ENCODE measurements around the gene MRPS12. TPM values are rescaled to one million over a fixed set of nuclear protein-coding genes. Genes with fewer than 3 reads are reported as not detected.

MRPS12 gene
- total RNA-seq, 1 experiment from 2014 or later, result 82.5 TPM

DNA sequence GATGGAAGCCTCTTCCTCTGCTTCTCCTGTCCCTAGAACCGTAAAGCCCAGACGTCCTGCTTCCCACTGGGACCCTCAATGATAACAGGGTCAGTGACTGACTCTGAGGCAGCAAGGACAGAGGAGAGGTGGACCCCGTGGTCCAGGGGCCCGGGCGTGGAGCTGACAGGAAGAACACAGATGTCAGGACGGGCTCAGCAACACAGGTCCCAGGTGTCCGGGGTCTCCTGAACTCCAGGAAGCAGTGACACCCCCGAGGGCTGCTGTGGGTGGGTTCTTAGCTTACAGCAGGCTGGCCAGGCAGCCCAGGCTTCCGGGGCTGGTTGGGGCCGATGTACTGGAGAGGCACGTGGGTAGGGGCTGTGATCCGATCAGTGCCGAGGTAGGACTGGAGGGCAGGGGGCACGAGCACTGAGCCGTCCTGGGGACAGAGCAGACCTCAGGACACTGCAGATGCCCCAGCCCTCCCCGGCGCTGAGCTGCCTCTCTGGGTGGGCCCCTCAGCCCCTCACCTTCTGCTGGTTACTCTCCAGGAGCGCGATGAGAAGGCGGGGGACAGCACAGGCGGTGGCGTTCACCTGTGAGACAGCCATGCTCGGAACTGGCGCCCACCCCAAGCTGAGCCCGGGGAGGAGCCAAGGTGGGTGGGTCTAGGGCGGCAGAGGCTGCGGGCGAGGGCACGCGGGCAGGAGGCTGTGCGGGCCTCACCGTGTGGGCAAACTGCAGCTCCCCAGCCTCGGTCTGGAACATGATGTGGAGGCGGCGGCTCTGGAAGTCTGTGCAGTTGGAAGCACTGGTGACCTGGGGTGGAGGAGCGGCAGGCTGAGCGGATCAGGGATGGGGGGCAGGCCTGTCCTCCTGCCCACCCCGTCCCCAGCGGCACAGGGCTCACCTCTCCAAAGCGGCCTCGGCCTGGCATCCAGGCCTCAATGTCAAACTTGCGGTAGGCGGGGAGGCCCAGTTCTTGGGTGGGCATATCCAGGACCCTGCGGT lies 15.1 kb upstream of the MRPS12 start:
- H3K36me3 ChIP-seq (ENCODE audit: control insufficient read depth, insufficient read depth, low read length), result no peaks in the 10 kb centered on the region; the same call in 1 of the 2 replicates
- CTCF ChIA-PET, result no interaction called here
- no peak overlapping the region for H3K4me3 ChIP-seq (ENCODE audit: low read depth, low read length)
- intact Hi-C loops (cut with micrococcal nuclease; ENCODE audit: unreplicated experiment), result no loop called here
- Mint-ChIP-seq H3K4me1 (ENCODE audit: low read depth, unreplicated experiment) (no peaks in the 10 kb centered on the region), H3K36me3 (ENCODE audit: insufficient read depth, unreplicated experiment) (peaks cover 25% of the 10 kb centered on the region), H3K9me3 (ENCODE audit: unreplicated experiment) (no peaks in the 10 kb centered on the region), H3K27me3 (ENCODE audit: insufficient read depth, unreplicated experiment) (no peaks in the 10 kb centered on the region), H3K27ac (ENCODE audit: unreplicated experiment) (peak overlapping the region; percentile 37), H3K4me3 (ENCODE audit: unreplicated experiment) (no peak overlapping the region)
- TSS peak; percentile 24 for BruUV-seq (replicated peaks)
- TF ChIP-seq, protein P1, sequence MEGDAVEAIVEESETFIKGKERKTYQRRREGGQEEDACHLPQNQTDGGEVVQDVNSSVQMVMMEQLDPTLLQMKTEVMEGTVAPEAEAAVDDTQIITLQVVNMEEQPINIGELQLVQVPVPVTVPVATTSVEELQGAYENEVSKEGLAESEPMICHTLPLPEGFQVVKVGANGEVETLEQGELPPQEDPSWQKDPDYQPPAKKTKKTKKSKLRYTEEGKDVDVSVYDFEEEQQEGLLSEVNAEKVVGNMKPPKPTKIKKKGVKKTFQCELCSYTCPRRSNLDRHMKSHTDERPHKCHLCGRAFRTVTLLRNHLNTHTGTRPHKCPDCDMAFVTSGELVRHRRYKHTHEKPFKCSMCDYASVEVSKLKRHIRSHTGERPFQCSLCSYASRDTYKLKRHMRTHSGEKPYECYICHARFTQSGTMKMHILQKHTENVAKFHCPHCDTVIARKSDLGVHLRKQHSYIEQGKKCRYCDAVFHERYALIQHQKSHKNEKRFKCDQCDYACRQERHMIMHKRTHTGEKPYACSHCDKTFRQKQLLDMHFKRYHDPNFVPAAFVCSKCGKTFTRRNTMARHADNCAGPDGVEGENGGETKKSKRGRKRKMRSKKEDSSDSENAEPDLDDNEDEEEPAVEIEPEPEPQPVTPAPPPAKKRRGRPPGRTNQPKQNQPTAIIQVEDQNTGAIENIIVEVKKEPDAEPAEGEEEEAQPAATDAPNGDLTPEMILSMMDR (IDR thresholded peaks at IDR 0.05; ENCODE audit: insufficient read depth in 1 of 2, low read depth in 1 of 2, low read length in 1 of 2, severe bottlenecking in 1 of 2, unreplicated experiment in 1 of 2), result no peak
- no peaks in the 10 kb centered on the region for H3K9me3 ChIP-seq
- no peak for DNase-seq
- POLR2A ChIA-PET, result no interaction called here
- no peaks in the 10 kb centered on the region for H3K27me3 ChIP-seq (replicated peaks; ENCODE audit: control insufficient read depth, insufficient read depth, low read length)
- no peaks in the 10 kb centered on the region for H3K4me1 ChIP-seq

DNA sequence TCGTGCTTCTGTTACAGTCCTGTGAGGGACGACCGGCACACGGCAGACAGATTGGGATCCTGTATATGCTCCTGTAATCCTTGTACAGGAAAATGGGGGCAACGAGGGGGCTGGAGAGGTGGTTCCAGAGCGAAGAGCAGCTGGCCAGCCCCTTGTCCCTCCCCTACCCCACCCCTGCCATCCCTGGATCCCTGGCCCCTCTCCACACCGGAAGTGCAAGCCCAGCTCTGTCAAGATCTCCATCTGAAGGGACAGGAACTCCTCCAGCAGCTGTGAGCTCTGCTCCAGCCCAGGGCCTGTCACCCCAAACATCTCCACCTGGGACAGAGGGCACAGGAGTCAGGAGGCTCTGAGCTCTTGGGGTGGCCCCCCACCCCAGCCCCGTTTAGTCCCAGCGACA lies 13.2 kb upstream of the MRPS12 start:
- no peaks in the 10 kb centered on the region for H3K27me3 Mint-ChIP-seq (ENCODE audit: insufficient read depth, unreplicated experiment)
- POLR2A ChIA-PET, result interaction anchor here (0.6 kb wide), 1 partner anchor 264 kb away, joined by 3 read pairs; no protein-coding TSS in a partner anchor
- TF ChIP-seq, protein P1 (IDR thresholded peaks at IDR 0.05; ENCODE audit: insufficient read depth in 1 of 2, low read depth in 1 of 2, low read length in 1 of 2, severe bottlenecking in 1 of 2, unreplicated experiment in 1 of 2), result no peak
- CTCF ChIA-PET, result interaction anchor here (0.7 kb wide), 1 partner anchor 13 kb away, joined by 3 read pairs; the partner anchor contains the start of genes MRPS12 and SARS2
- H3K4me3 ChIP-seq (ENCODE audit: low read depth, low read length), result no peak overlapping the region
- no peak for DNase-seq
- no peaks in the 10 kb centered on the region for H3K9me3 ChIP-seq
- H3K27me3 ChIP-seq (replicated peaks; ENCODE audit: control insufficient read depth, insufficient read depth, low read length), result no peaks in the 10 kb centered on the region
- no peaks in the 10 kb centered on the region; the same call in 1 of the 2 replicates for H3K36me3 ChIP-seq (ENCODE audit: control insufficient read depth, insufficient read depth, low read length)
- no TSS peak for BruUV-seq (replicated peaks)
- H3K36me3 Mint-ChIP-seq (ENCODE audit: insufficient read depth, unreplicated experiment), result peaks cover 33% of the 10 kb centered on the region
- no peaks in the 10 kb centered on the region for H3K4me1 ChIP-seq
- H3K4me1 Mint-ChIP-seq (ENCODE audit: low read depth, unreplicated experiment), result no peaks in the 10 kb centered on the region
- no peak overlapping the region for H3K4me3 Mint-ChIP-seq (ENCODE audit: unreplicated experiment)
- no peaks in the 10 kb centered on the region for H3K9me3 Mint-ChIP-seq (ENCODE audit: unreplicated experiment)
- intact Hi-C loops (cut with micrococcal nuclease; ENCODE audit: unreplicated experiment), result no loop called here
- no peak overlapping the region for H3K27ac Mint-ChIP-seq (ENCODE audit: unreplicated experiment)

GRCh38 chr19:38917921-38918491 lies 12.7 kb upstream of the MRPS12 start:
- peak; percentile 63 to 72 for DNase-seq
- TF ChIP-seq, protein P1 (IDR thresholded peaks at IDR 0.05; ENCODE audit: insufficient read depth in 1 of 2, low read depth in 1 of 2, low read length in 1 of 2, severe bottlenecking in 1 of 2, unreplicated experiment in 1 of 2), result peak; percentile 47 to 52
- Mint-ChIP-seq H3K4me3 (ENCODE audit: unreplicated experiment) (no peak overlapping the region), H3K36me3 (ENCODE audit: insufficient read depth, unreplicated experiment) (peaks cover 30% of the 10 kb centered on the region), H3K9me3 (ENCODE audit: unreplicated experiment) (no peaks in the 10 kb centered on the region), H3K27ac (ENCODE audit: unreplicated experiment) (no peak overlapping the region), H3K27me3 (ENCODE audit: insufficient read depth, unreplicated experiment) (no peaks in the 10 kb centered on the region), H3K4me1 (ENCODE audit: low read depth, unreplicated experiment) (no peaks in the 10 kb centered on the region)
- ChIA-PET POLR2A (interaction anchor here (0.6 to 1.3 kb wide), 2 partner anchors 13 to 264 kb away, joined by 3 to 5 read pairs; partner anchors contain the start of genes MRPS12 and SARS2), CTCF (interaction anchor here (0.7 to 1.6 kb wide), 3 partner anchors 11 to 13 kb away, joined by 3 to 8 read pairs (median 3); partner anchors contain the start of genes MRPS12 and SARS2)
- intact Hi-C loops (cut with micrococcal nuclease; ENCODE audit: unreplicated experiment), result no loop called here
- Histone ChIP-seq H3K9me3 (no peaks in the 10 kb centered on the region), H3K27me3 (replicated peaks; ENCODE audit: control insufficient read depth, insufficient read depth, low read length) (no peaks in the 10 kb centered on the region), H3K36me3 (ENCODE audit: control insufficient read depth, insufficient read depth, low read length) (no peaks in the 10 kb centered on the region; the same call in 1 of the 2 replicates), H3K4me3 (ENCODE audit: low read depth, low read length) (no peak overlapping the region), H3K4me1 (no peaks in the 10 kb centered on the region)
- no TSS peak for BruUV-seq (replicated peaks)

All from Caco-2 (cell line).